Gastrocnemius medialis (tissue), 4 donors: ENCODE data around the gene CMTM4. TPM values are rescaled to one million over a fixed set of nuclear protein-coding genes. Genes with fewer than 3 reads are reported as not detected.

Experiments
- ATAC-seq, 2 donors: fragments of 150-250 bp; one replicate each; pipeline ENCODE4 v1.9.1; 2016
- DNase-seq, 2 donors: peaks; one replicate each; pipeline ENCODE4 v3.0.0-alpha.2; 2019
- H3K27ac ChIP-seq, 4 donors: fragments of 200-600 bp; sonication (generic); 1 replicate in 1 of 4; 2 replicates in 3 of 4; pipeline ENCODE4 v1.5.1; 2016 to 2018; ENCODE audit warnings: mild to moderate bottlenecking in 2 of 4, moderate library complexity in 1 of 4
- H3K27me3 ChIP-seq, 3 donors: fragments of 200-600 bp; sonication (generic) in 2 of 3; 1 replicate in 1 of 3; 2 replicates in 2 of 3; pipeline versions ENCODE4 v1.5.1 to v1.6.0; 2016 to 2019; ENCODE audit warnings: mild to moderate bottlenecking in 1 of 3, moderate library complexity in 1 of 3
- H3K36me3 ChIP-seq, 2 donors: fragments of 200-600 bp; sonication (generic) in 1 of 2; one replicate each; pipeline ENCODE4 v1.5.1; 2017 to 2018
- H3K4me1 ChIP-seq, 2 donors: fragments of 200-600 bp; sonication (generic) in 1 of 2; one replicate each; pipeline ENCODE4 v1.5.1; 2016 to 2017; ENCODE audit warnings: mild to moderate bottlenecking in 2 of 2
- H3K4me3 ChIP-seq, 4 donors: fragments of 200-600 bp; sonication (generic) in 3 of 4; 1 replicate in 1 of 4; 2 replicates in 3 of 4; pipeline ENCODE4 v1.5.1; 2016 to 2019; ENCODE audit warnings: mild to moderate bottlenecking in 2 of 4
- H3K9me3 ChIP-seq, 3 donors: fragments of 200-600 bp; sonication (generic) in 2 of 3; 1 replicate in 1 of 3; 2 replicates in 2 of 3; pipeline ENCODE4 v1.5.1; 2016 to 2019
- POLR2A ChIP-seq, 2 donors: fragments of 450-650 bp; IDR thresholded peaks; one replicate each; pipeline ENCODE4 v1.6.1; 2017; ENCODE audit warnings: antibody characterized with exemption in 2 of 2, mild to moderate bottlenecking in 2 of 2, moderate library complexity in 2 of 2
- in situ Hi-C, 4 donors: fragments of 200-750 bp; cut with MboI; loops; one replicate each; pipeline versions ENCODE4 v1.15.0 to v1.8.0; 2017; ENCODE audit warnings: low sequenced_read_pairs in 4 of 4
- intact Hi-C: fragments of 100-400 bp; cut with DNase I; formaldehyde crosslinking; loops from one replicate; pipeline ENCODE4 v1.15.1; 2023; ENCODE audit warnings: low total_unique reads
- total RNA-seq, 4 donors: library from RNA; depleted of rRNA; stranded (reverse); fragments of >200 nt; gene quantifications; one replicate each; pipeline versions ENCODE4 v1.1.0 to v1.2.3, GENCODE V29; 2016
- TF ChIP-seq, protein P1 (sequence below), 5 experiments: fragments of 450-650 bp in 3 of 5; fragments of 200-600 bp in 2 of 5; sonication (generic) in 2 of 5; IDR thresholded peaks in 4 of 5; conservative IDR thresholded peaks in 1 of 5; 1 replicate in 4 of 5; 2 replicates in 1 of 5; pipeline ENCODE4 v1.5.1; 2016 to 2019; ENCODE audit warnings: antibody characterized with exemption in 5 of 5, mild to moderate bottlenecking in 3 of 5, moderate library complexity in 3 of 5

The CMTM4 gene
- 10 to 100 TPM in 1 of 4 donors, 1 to 10 TPM in 3; 5.7 to 15.0 (median 7.2) TPM for total RNA-seq

GRCh38 chr16:66696669-66697630, at the start of gene CMTM4:
Gene CMTM4 (minus strand): TSS chr16:66696743. CDS start chr16:66696525, 218 bp downstream.
- Histone ChIP-seq H3K27ac (peak within 1 kb of the TSS; percentile 65 to 81 (median 77)), H3K4me1 (peaks cover 8 to 14% of the 10 kb centered on the region in 2 donors), H3K4me3 (peak within 1 kb of the TSS; percentile 68 to 88 (median 81)), H3K9me3 (no peaks in the 10 kb centered on the region), H3K27me3 (no peaks in the 10 kb centered on the region), H3K36me3 (no peaks in the 10 kb centered on the region)
- intact Hi-C loops (loop anchor here (1.0 to 5.0 kb wide), 3 partner anchors 36 to 90 kb away; partner anchors contain the start of gene DYNC1LI2), in situ Hi-C loops (no loop called here)
- TF ChIP-seq POLR2A (IDR thresholded peaks at IDR 0.05) = peak in 1 of 2 donors; percentile 21
- TF ChIP-seq, protein P1, sequence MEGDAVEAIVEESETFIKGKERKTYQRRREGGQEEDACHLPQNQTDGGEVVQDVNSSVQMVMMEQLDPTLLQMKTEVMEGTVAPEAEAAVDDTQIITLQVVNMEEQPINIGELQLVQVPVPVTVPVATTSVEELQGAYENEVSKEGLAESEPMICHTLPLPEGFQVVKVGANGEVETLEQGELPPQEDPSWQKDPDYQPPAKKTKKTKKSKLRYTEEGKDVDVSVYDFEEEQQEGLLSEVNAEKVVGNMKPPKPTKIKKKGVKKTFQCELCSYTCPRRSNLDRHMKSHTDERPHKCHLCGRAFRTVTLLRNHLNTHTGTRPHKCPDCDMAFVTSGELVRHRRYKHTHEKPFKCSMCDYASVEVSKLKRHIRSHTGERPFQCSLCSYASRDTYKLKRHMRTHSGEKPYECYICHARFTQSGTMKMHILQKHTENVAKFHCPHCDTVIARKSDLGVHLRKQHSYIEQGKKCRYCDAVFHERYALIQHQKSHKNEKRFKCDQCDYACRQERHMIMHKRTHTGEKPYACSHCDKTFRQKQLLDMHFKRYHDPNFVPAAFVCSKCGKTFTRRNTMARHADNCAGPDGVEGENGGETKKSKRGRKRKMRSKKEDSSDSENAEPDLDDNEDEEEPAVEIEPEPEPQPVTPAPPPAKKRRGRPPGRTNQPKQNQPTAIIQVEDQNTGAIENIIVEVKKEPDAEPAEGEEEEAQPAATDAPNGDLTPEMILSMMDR (IDR thresholded peaks at IDR 0.05 in 4 of 5, conservative IDR thresholded peaks at IDR 0.05 in 1 of 5) = peak in 2 of 5 experiments; percentile 30 to 45
- DNase-seq (peak; percentile 75 to 85), ATAC-seq (peak; percentile 93)

DNA sequence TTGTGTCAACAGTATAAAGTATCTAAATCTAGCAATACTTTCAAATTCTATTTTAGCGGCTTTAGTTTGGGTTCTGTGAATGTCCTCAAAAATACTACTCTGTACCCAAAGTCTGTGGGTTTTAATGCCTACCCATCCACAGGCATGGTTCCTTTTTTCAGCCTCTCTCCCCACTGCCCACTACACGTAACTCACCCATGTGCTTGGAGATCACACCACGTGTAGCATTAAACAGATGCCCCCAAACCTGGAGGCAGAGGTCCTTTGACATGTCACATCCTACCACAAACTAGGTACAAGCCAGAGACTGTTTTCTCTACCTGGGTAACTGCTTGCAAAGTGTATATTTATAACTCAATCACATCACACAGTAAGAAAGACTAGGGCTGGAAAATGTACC, 49.5 kb upstream of the CMTM4 start:
- H3K27ac ChIP-seq = peak overlapping the region in 1 of 4 donors; percentile 34
- no peak overlapping the region for H3K4me3 ChIP-seq
- no peaks in the 10 kb centered on the region for H3K9me3 ChIP-seq
- in situ Hi-C loops (no loop called here), intact Hi-C loops (no loop called here)
- TF ChIP-seq, protein P1 (IDR thresholded peaks at IDR 0.05 in 4 of 5, conservative IDR thresholded peaks at IDR 0.05 in 1 of 5) = no peak
- no peak for TF ChIP-seq POLR2A (IDR thresholded peaks at IDR 0.05)
- no peak for DNase-seq
- H3K36me3 ChIP-seq = peaks cover 0 to 42% of the 10 kb centered on the region in 2 donors
- peaks cover 44 to 48% of the 10 kb centered on the region in 2 donors for H3K4me1 ChIP-seq
- H3K27me3 ChIP-seq = no peaks in the 10 kb centered on the region
- ATAC-seq = no peak

GRCh38 chr16:66741950-66742808, 45.6 kb upstream of the CMTM4 start:
- peak overlapping the region; percentile 77 to 88 (median 84) for H3K27ac ChIP-seq
- TF ChIP-seq, protein P1 (IDR thresholded peaks at IDR 0.05 in 4 of 5, conservative IDR thresholded peaks at IDR 0.05 in 1 of 5) = no peak
- TF ChIP-seq POLR2A (IDR thresholded peaks at IDR 0.05) = no peak
- intact Hi-C loops (loop anchor here (1.0 to 5.0 kb wide), 2 partner anchors 9 to 90 kb away; partner anchors contain the start of genes DYNC1LI2 and NAE1), in situ Hi-C loops (no loop called here)
- H3K9me3 ChIP-seq = no peaks in the 10 kb centered on the region
- ATAC-seq (no peak), DNase-seq (no peak)
- H3K4me3 ChIP-seq = no peak overlapping the region
- peaks cover 0 to 37% of the 10 kb centered on the region in 2 donors for H3K36me3 ChIP-seq
- peaks cover 50 to 52% of the 10 kb centered on the region in 2 donors for H3K4me1 ChIP-seq
- no peaks in the 10 kb centered on the region for H3K27me3 ChIP-seq

DNA sequence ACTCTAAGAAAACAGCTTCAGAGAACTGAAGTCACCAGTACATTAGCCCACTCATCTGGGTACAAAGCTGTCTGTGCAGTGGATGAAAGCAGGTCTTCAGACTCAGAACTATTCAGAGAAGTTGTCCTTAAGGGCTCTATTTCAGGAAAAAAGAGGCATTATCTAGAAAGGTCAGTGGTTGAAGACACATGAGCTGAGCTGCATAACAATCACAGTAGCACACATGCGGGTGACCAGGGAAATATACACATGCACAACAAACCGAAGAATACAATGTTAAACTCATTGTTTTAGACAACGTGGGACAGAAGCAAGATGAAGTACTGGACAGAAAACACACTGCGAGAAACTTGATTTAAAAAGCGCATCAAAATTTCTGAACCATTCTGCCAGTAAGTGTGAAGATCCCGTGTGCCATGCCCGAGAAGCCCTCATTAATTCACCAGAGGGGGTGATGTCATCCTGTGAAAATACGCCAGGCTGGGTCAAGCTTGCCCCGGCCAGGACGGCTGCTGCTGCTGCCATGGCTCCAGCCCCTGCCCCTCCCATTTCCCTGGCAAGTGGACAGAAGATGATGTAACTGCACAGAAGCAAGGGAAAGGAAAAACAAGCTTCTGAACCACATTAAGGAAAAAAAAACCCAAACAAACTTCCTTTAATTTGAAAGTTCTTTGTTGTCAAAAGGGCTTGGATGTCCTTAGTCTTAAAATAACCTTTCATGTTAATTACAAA, 44.8 kb upstream of the CMTM4 start:
- in situ Hi-C loops (no loop called here), intact Hi-C loops (loop anchor here (1.0 to 5.0 kb wide), 2 partner anchors 10 to 91 kb away; partner anchors contain the start of genes DYNC1LI2 and NAE1)
- Histone ChIP-seq H3K4me1 (peaks cover 50 to 52% of the 10 kb centered on the region in 2 donors), H3K27me3 (no peaks in the 10 kb centered on the region), H3K9me3 (no peaks in the 10 kb centered on the region), H3K4me3 (peak overlapping the region in 2 of 4 donors; percentile 6 to 24), H3K36me3 (peaks cover 0 to 39% of the 10 kb centered on the region in 2 donors), H3K27ac (peak overlapping the region; percentile 77 to 88 (median 84))
- ATAC-seq = peak; percentile 96 to 97
- DNase-seq = peak; percentile 88 to 93
- no peak for TF ChIP-seq POLR2A (IDR thresholded peaks at IDR 0.05)
- TF ChIP-seq, protein P1 (IDR thresholded peaks at IDR 0.05 in 4 of 5, conservative IDR thresholded peaks at IDR 0.05 in 1 of 5) = no peak
